Measurements from ENCODE around the gene PNMA8B.
"Not testable (repeated sequence)": the region's sequence is repeated elsewhere in the genome, so short reads cannot be mapped to it uniquely, and the experiment has no call there.

Gene PNMA8B

DNA sequence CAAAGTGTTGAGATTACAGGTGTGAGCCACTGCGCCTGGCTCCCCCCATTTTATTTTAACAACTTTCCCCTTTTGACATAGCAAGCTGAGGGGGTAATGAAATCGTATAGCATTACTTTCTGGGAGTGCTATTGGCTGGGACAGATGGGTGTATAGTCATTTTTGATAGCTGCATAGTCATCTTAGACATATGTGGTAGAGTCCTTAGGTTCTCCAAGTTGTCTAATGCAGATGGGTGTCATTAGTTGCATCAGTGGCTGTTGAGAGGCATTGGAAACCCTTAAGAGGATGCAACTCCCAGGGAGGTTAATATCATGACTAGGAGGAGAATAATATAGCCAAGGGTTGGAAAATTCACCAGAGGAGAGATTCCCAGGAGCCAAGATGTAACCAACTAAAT, 28.6 kb upstream of the PNMA8B start:
- H3K4me3 Mint-ChIP-seq = no peak overlapping the region
- peaks cover 19% of the 10 kb centered on the region for H3K27me3 Mint-ChIP-seq (ENCODE audit: low read depth, poor library complexity)
- H3K27ac Mint-ChIP-seq = no peak overlapping the region
- H3K9me3 Mint-ChIP-seq = peaks cover 22% of the 10 kb centered on the region
- TF ChIP-seq, protein P1, sequence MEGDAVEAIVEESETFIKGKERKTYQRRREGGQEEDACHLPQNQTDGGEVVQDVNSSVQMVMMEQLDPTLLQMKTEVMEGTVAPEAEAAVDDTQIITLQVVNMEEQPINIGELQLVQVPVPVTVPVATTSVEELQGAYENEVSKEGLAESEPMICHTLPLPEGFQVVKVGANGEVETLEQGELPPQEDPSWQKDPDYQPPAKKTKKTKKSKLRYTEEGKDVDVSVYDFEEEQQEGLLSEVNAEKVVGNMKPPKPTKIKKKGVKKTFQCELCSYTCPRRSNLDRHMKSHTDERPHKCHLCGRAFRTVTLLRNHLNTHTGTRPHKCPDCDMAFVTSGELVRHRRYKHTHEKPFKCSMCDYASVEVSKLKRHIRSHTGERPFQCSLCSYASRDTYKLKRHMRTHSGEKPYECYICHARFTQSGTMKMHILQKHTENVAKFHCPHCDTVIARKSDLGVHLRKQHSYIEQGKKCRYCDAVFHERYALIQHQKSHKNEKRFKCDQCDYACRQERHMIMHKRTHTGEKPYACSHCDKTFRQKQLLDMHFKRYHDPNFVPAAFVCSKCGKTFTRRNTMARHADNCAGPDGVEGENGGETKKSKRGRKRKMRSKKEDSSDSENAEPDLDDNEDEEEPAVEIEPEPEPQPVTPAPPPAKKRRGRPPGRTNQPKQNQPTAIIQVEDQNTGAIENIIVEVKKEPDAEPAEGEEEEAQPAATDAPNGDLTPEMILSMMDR (IDR thresholded peaks at IDR 0.05) = no peak
- H3K4me1 Mint-ChIP-seq = peaks cover 8% of the 10 kb centered on the region
- no peaks in the 10 kb centered on the region for H3K36me3 Mint-ChIP-seq (ENCODE audit: low read depth)
- DNase-seq = no peak

DNA sequence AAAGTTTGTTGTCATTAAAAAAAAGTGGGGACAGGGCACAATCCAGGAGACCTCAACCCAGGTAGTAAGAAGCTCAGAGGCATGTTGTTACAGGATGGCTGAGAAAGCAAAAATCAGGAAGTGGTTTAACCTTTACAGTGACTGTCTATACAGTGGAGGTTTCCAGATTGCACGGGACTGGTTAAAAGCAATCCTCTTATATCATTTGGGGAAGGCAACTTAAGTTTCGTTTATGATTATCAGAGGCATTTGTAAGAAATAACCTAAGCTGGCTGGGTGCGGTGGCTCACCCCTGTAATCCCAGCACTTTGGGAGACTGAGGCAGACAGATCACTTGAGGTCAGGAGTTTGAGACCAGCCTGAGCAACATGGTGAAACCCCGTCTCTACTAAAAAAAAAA, 27.3 kb upstream of the PNMA8B start:
- H3K27me3 Mint-ChIP-seq (ENCODE audit: low read depth, poor library complexity) = peaks cover 17% of the 10 kb centered on the region
- H3K27ac Mint-ChIP-seq; H3K36me3 Mint-ChIP-seq (ENCODE audit: low read depth); H3K4me3 Mint-ChIP-seq; H3K4me1 Mint-ChIP-seq; DNase-seq: not testable (repeated sequence)
- H3K9me3 Mint-ChIP-seq = peaks cover 22% of the 10 kb centered on the region

DNA sequence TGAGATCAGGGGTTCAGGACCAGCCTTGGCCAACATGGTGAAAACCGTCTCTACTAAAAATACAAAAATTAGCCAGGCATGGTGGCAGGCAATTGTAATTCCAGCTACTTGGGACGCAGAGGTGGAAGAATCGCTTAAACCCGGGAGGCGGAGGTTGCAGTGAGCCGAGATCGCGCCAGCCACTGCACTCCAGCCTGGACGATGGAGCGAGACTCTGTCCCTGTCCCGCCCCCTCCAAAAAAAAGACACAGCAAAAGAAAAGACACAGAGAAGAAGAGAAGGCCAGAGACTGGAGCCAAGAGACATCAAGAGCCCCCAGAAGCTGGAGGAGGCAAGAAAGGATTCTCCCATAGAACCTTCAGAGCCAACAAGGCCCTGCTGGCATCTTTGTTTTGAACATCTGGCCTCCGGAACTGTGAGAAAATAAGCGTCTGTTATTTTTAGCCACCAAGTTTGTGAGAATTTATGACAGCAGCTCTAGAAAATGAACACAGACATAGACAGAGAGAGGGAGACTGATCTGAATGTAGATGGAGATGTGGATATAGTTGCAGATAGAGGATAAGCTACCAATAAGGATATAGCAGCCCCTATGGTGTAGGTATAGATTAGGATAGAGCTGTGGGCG, 25.7 kb upstream of the PNMA8B start:
- Mint-ChIP-seq H3K4me3 (no peak overlapping the region), H3K36me3 (ENCODE audit: low read depth) (no peaks in the 10 kb centered on the region), H3K4me1 (no peaks in the 10 kb centered on the region), H3K27ac (no peak overlapping the region), H3K27me3 (ENCODE audit: low read depth, poor library complexity) (peaks cover 14% of the 10 kb centered on the region), H3K9me3 (peaks cover 22% of the 10 kb centered on the region)
- TF ChIP-seq, protein P1 (IDR thresholded peaks at IDR 0.05) = no peak
- DNase-seq = no peak

DNA sequence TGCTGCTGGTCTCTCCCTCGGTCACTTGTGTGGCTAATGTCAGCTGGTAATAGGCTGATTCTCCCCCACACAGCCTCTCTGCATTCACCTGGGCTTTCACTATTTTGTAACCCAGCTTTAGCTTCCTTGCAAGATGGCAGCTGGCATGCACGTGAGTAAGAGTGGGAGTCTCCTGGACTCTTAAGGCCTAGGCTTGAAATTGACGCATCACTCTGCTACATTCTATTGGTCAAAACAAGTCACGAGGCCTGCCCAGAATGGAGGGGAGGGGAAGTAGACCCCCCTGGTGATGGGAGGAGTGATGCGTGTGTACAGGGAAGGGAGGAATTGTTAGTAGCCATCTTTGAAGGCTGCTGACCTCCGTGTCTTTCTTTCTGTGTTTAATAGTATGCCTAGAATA, 24.9 kb upstream of the PNMA8B start:
- no peak for DNase-seq
- no peaks in the 10 kb centered on the region for H3K4me1 Mint-ChIP-seq
- H3K36me3 Mint-ChIP-seq (ENCODE audit: low read depth) = no peaks in the 10 kb centered on the region
- TF ChIP-seq, protein P1 (IDR thresholded peaks at IDR 0.05) = no peak
- no peak overlapping the region for H3K27ac Mint-ChIP-seq
- peaks cover 16% of the 10 kb centered on the region for H3K27me3 Mint-ChIP-seq (ENCODE audit: low read depth, poor library complexity)
- peaks cover 18% of the 10 kb centered on the region for H3K9me3 Mint-ChIP-seq
- no peak overlapping the region for H3K4me3 Mint-ChIP-seq

DNA sequence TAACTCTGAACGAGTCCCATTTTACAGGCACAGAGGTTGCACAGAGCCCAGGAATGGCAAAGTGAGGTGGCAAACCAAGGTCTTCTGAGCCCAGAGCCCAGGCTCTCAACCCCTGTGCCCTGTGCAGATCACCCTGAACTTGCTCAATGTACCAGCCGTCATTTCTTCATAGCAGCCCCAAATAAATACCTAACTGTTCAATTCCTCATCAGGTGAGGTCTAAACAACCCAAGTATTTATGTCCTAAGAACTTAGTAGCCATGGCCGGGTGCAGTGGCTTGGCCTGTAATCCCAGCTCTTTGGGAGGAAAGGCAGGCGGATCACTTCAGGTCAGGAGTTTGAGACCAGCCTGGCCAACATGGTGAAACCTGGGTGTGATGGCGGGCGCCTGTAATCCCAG, 21.8 kb upstream of the PNMA8B start:
- TF ChIP-seq, protein P1 (IDR thresholded peaks at IDR 0.05) = no peak
- Mint-ChIP-seq H3K4me3 (no peak overlapping the region), H3K27me3 (ENCODE audit: low read depth, poor library complexity) (peaks cover 14% of the 10 kb centered on the region), H3K36me3 (ENCODE audit: low read depth) (no peaks in the 10 kb centered on the region), H3K27ac (no peak overlapping the region), H3K9me3 (no peaks in the 10 kb centered on the region), H3K4me1 (no peaks in the 10 kb centered on the region)
- no peak for DNase-seq

DNA sequence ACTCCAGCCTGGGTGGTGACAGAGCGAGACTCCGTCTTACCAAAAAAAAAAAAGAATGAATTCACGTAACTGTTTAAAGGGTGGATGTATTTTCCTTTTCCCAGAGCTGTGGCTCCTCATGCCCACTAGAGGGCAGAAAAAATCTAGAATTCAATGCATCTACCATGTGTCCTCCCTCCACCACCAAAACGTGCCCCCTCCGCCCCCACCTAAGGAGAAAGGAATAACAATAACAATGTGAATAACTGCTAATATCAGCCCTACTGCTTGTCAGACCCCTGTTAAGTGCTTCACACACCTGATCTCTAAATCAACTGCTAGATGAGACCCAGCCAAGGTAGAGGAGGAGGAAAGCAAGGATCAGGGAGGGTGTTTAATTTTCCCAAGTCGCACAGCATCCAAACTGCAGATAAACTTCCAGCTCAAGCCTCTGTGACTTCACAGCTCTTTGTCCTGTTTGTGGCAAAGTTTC, 20.2 kb upstream of the PNMA8B start:
- H3K4me3 Mint-ChIP-seq = no peak overlapping the region
- H3K9me3 Mint-ChIP-seq = peaks cover 12% of the 10 kb centered on the region
- H3K27me3 Mint-ChIP-seq (ENCODE audit: low read depth, poor library complexity) = peaks cover 15% of the 10 kb centered on the region
- DNase-seq = no peak
- no peak overlapping the region for H3K27ac Mint-ChIP-seq
- H3K36me3 Mint-ChIP-seq (ENCODE audit: low read depth) = peaks cover 2% of the 10 kb centered on the region
- H3K4me1 Mint-ChIP-seq = no peaks in the 10 kb centered on the region
- TF ChIP-seq, protein P1 (IDR thresholded peaks at IDR 0.05) = peak; percentile 57
